ENCODE data around the gene ZNF57. TPM values are rescaled to one million over a fixed set of nuclear protein-coding genes. Genes with fewer than 3 reads are reported as not detected.
"Not testable (repeated sequence)": the region's sequence is repeated elsewhere in the genome, so short reads cannot be mapped to it uniquely, and the experiment has no call there.

Gene ZNF57
- total and polyA plus RNA-seq, 7 donors = 1.4 to 16.8 (median 6.1) TPM

- WGBS, 2 donors = 81 to 82% methylated on average over 8 of the region's 8 CpGs
Measured at GRCh38 chr19:2896694-2897093, 4.0 kb upstream of the ZNF57 start.

GRCh38 chr19:2902590-2903218 is 2.0 kb downstream of the ZNF57 start:
- H3K36me3 ChIP-seq = no peaks in the 10 kb centered on the region
- intact Hi-C loops (cut with DNase I) = loop anchor here (5.0 kb wide), 1 partner anchor 40 kb away; the partner anchor contains the start of gene ZNF77
- DNase-seq = no peak
- peaks cover 0 to 14% (median 9%) of the 10 kb centered on the region in 4 donors for H3K4me1 ChIP-seq
- TF ChIP-seq POLR2AphosphoS5 (IDR thresholded peaks at IDR 0.05) (no peak), POLR2A (IDR thresholded peaks at IDR 0.05) (no peak), CTCF (IDR thresholded peaks at IDR 0.05) (no peak), EP300 (IDR thresholded peaks at IDR 0.05) (no peak)
- H3K27ac ChIP-seq = no peak overlapping the region
- no peak overlapping the region for H3K4me3 ChIP-seq
- H3K27me3 ChIP-seq = no peaks in the 10 kb centered on the region
- no peaks in the 10 kb centered on the region for H3K9me3 ChIP-seq
- 73 to 81% methylated on average over 13 of the region's 13 CpGs for WGBS, 2 donors

More at GRCh38 chr19:2896694-2897093, 4.0 kb upstream of the ZNF57 start:
- Histone ChIP-seq H3K9me3 (peaks cover 0 to 5% (median 0%) of the 10 kb centered on the region in 4 donors), H3K4me3 (no peak overlapping the region), H3K36me3 (no peaks in the 10 kb centered on the region), H3K4me1 (peaks cover 0 to 9% (median 6%) of the 10 kb centered on the region in 4 donors), H3K27me3 (no peaks in the 10 kb centered on the region), H3K27ac (no peak overlapping the region)
- DNase-seq = no peak
- intact Hi-C loops (cut with DNase I) = no loop called here
- TF ChIP-seq EP300 (IDR thresholded peaks at IDR 0.05) (no peak), POLR2A (IDR thresholded peaks at IDR 0.05) (no peak), CTCF (IDR thresholded peaks at IDR 0.05) (no peak), POLR2AphosphoS5 (IDR thresholded peaks at IDR 0.05) (no peak)

GRCh38 chr19:2903326-2903725 is 2.6 kb downstream of the ZNF57 start:
- not testable (repeated sequence) for H3K27me3 ChIP-seq, H3K4me3 ChIP-seq, H3K27ac ChIP-seq, DNase-seq, H3K36me3 ChIP-seq, H3K9me3 ChIP-seq
- WGBS, 2 donors = 84 to 92% methylated on average over 13 of the region's 13 CpGs
- H3K4me1 ChIP-seq = peaks cover 0 to 14% (median 9%) of the 10 kb centered on the region in 4 donors
- intact Hi-C loops (cut with DNase I) = loop anchor here (5.0 kb wide), 1 partner anchor 39 kb away; the partner anchor contains the start of gene ZNF77

DNA sequence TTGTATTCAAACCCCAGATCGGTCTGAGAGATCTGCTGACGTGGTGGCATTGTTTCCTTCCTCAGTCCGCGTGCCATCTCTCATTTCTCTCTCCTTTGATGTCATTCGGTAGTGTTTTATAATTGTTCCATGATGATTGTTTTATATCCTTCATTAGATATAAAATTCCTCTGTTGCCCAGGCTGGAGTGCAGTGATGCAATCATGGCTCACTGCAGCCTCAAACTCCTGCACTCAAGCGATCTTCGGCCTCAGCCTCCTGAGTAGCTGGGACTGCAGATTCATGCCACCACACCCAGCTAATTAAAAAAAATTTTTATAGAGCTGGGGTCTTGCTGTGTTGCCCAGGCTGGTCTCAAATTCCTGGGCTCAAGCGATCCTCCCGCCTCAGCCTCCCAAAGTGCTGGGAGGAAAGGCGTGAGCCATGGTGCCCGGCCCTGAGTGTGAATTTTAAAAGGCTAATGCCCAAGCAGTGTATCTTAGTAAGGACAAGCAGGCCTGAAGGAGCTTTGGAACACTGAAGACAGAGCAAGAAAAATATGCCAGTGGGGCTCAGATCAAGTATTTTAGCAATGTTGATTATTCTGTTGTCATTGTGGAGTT is 5.3 kb downstream of the ZNF57 start:
- H3K27ac ChIP-seq = no peak overlapping the region
- no peaks in the 10 kb centered on the region for H3K36me3 ChIP-seq
- no peaks in the 10 kb centered on the region for H3K9me3 ChIP-seq
- no peak overlapping the region for H3K4me3 ChIP-seq
- DNase-seq = no peak
- WGBS, 2 donors = 54 to 78% methylated on average over 11 of the region's 11 CpGs
- no peaks in the 10 kb centered on the region for H3K27me3 ChIP-seq
- no peak for TF ChIP-seq POLR2A (IDR thresholded peaks at IDR 0.05)
- no peak for TF ChIP-seq EP300 (IDR thresholded peaks at IDR 0.05)
- TF ChIP-seq CTCF (IDR thresholded peaks at IDR 0.05) = no peak
- no peak for TF ChIP-seq POLR2AphosphoS5 (IDR thresholded peaks at IDR 0.05)
- H3K4me1 ChIP-seq = peaks cover 0 to 11% (median 9%) of the 10 kb centered on the region in 4 donors
- intact Hi-C loops (cut with DNase I) = no loop called here

DNA sequence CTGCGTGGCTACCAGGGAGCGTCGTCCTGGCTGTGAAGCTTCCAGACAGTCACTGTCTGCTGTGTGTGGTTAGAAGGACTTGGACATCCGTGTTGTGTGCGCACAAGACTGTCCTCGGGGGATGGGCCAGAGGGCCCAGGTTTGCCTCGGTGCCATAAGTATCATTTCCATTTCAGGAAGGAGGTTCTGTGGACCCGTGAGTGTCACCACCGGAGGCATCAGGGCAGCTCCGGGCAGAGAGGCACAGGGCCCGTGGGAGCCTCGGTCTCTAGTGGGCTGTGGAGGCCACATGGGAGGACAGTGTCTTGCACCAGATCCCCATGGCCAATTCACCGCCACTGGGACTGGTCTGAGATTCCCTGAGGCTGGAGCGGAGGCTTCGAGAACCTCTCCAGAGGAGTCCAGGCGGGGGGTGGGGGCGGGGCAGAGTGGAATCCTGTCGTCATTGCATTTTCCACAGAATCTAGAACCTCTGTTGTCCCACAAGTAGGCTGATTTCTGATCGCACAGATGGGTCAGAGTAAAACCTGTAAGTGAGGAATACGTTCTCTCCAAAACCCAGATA is 6.0 kb downstream of the ZNF57 start:
- no peaks in the 10 kb centered on the region for H3K36me3 ChIP-seq
- H3K27me3 ChIP-seq = no peaks in the 10 kb centered on the region
- intact Hi-C loops (cut with DNase I) = no loop called here
- H3K4me3 ChIP-seq = no peak overlapping the region
- DNase-seq = no peak
- TF ChIP-seq CTCF (IDR thresholded peaks at IDR 0.05) = no peak
- TF ChIP-seq POLR2A (IDR thresholded peaks at IDR 0.05) = no peak
- no peak for TF ChIP-seq POLR2AphosphoS5 (IDR thresholded peaks at IDR 0.05)
- no peak for TF ChIP-seq EP300 (IDR thresholded peaks at IDR 0.05)
- no peak overlapping the region for H3K27ac ChIP-seq
- 91 to 95% methylated on average over 20 of the region's 20 CpGs for WGBS, 2 donors
- H3K4me1 ChIP-seq = peaks cover 0 to 5% (median 3%) of the 10 kb centered on the region in 4 donors
- H3K9me3 ChIP-seq = no peaks in the 10 kb centered on the region

Data from sigmoid colon (tissue), 7 donors.